Suppressor macrophage treated with lipopolysaccharide for 1 hour (primary cell): ENCODE data around the gene NUTF2.

Experiments used
- DNase-seq, 3 donors: peaks; one replicate each; pipeline ENCODE4 v3.0.0-alpha.2; 2020 to 2022

Gene NUTF2

DNA sequence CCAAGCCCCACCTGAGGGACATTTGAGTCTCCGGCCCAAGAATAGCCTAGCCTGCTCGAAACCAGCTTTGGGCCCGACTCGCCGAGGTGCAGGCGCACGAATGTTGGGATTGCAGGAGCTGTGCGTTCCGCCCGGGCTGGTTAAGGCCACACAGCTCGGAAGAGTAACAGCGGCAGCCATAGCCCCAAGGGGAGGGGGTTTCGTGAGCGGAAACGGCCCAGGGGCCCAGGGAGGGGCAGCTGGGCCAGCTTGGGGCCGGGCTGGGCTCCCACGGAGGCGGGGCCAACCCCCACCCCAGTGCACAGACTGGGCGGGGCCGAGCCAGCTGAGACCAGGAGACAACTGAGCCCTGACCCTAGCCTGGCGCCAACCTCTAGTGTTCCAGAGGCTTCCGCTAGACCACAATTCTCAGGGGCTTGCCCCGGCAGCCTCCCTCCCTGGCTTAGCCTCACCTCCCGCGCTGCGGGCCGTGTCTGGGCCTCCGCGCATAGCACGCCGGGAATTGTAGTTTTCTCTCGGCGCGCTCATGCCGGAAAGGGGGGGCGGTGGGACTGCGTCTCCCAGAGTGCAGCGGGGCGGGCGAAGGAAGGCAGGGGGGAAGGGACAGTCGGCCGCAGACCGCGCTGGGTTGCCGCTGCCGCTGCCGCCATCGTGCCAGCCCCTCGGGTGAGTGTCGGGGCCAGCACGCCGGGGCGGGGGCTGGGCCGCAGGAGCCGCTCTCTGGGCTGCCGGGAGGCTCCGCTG lies at the start of gene NUTF2:
TSS of gene NUTF2 (plus strand) at position 614 of the 744 bp plus-strand sequence. CDS start 18,198 bp downstream, outside the sequence.
- DNase-seq = peak; percentile 94 to 97 (median 96)

DNA sequence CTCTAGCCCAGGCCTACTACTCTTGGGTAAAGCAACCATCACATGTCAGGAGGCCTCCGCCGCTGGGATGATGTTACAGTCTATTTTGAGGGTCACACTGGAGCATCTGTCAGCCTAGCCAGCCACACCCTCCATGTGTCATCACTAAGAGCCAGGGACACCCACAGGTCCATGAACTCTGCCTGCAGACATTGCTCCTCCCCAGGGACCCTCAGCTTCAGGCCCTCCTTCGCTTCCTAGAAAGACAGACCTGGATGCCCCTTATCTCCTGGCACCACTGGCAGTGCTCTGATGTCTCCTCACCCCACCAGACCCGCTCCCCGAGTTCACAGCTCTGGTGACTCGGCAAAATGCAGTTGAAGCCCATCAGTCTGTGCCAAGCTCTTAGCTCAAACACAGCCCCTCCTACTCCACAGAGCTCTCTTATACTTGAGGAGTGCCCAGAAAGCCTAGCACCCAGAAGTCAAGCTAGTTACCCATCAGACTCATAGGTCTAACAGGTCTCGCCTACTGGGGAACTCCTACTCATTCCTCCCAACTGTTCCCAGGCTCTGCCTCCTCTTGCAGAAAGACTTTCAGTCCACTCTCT lies 46.3 kb upstream of the NUTF2 start:
- peak; percentile 67 to 78 (median 68) for DNase-seq

DNA sequence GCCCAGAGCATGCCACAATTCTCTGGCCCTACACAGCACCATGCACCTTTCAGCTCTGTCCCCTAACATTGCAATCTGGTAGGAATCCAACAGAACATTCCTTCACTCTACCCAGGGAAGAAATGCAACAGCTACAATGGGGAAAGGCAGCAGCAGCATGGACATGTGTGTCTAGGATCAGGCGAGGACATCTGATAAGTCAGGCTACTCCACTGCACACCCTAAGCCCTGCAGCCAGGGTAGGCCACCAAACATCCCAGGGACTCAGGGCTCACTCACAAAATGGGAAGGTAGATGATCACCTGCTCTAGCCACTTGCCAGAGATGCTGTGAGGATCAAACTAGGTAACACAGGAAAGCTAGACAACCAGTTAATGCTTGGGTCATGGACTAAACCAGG lies 45.5 kb upstream of the NUTF2 start:
- no peak for DNase-seq

DNA sequence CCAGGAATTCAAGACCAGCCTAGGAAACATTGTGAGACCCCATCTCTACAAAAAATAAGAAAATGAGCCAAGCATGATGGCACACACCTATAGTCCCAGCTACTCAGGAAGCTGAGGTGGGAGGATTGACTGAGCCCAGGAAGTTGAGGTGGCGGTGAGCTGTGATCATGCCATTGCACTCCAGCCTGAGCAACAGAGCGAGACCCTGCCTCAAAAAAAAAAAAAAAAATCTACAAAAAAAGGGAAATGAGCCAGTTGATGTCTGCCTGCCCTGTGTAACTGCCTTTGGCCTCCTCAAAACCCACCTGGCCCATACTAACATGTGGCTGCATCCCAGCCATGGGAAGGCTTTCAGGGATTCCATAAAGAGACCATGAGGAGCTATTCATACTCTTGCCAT lies 44.9 kb upstream of the NUTF2 start:
- DNase-seq = no peak

- DNase-seq = peak; percentile 59 to 66 (median 64)
These were observed 42.8 kb upstream of the NUTF2 start for GRCh38 chr16:67803894-67804293.

DNA sequence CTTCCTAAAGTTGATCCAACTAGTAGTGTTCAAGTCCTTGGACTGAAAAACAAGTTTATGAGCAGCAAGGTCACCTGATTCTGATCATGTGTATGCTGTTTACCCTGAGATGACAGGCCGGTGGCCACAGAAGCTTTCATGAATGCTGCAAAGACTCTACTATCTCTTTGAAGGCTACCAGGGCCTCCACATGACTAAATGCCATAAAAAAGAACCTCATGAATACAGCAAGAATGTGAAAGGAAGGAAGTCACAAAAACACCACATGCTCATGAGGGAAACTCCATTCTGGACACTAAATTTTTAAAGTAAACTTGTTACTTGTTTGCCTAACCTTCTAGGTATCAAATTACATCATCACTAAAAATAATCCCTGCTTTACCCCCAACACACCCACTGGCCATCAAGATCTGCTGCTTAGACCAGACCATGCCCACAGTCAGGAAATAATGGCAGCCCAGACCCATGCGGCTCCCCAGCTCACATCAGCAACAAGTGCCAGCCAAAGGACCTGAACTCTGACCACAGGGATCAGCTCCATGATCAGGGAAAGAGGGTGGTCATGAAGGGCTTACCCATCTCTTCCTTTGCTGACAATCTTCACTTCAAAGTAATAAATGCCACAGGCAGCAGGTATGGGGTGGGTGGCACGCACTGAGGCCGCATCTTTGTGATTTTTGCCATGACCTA lies 41.7 kb upstream of the NUTF2 start:
- DNase-seq = peak; percentile 27 to 60 (median 40)

GRCh38 chr16:67805718-67806427 lies 40.9 kb upstream of the NUTF2 start:
- no peak for DNase-seq

DNA sequence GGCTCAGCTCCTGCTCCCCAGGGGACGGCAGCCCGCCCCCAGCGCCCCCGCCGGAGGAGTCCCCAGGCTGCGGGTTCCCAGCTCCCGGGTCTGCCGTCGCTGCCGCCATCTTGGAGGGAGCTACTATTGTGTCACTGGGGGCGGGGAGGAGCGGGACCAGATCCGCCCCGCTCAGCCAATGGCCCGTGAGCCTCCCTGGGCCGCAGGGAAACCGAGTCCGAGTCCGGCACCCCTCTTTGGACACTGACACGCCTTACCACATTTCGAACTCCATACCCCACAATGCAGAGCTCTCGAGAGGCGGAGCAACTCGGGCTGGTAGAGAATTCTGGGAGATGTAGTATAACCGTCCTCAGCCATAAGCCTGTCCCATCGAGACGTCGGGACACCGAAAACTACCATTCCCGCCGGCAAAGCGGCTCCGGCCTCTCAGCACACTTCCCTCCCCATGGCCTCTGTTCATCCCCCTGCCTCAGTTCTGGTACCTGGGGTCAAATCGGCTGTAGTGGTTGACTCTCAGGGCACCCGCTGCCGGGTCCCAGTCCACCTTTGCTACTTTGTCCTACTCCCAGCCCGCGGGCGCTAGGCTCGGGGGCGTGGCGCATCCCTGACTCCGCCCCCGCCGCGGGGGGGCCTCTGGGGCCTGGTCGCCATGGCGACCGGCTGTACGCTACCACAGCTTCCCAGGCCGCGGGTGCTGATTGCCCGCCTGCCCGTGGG lies 40.1 kb upstream of the NUTF2 start, which contains the start of the genes RANBP10 and TSNAXIP1:
TSS of gene RANBP10 (minus strand) at position 133 of the 720 bp plus-strand sequence. CDS start at position 109, 24 bp downstream.
TSS of gene TSNAXIP1 (plus strand) at position 462 of the 720 bp plus-strand sequence. CDS start 261 bp downstream, outside the sequence.
- peak; percentile 99 for DNase-seq

- DNase-seq = no peak
These were observed 39.5 kb upstream of the NUTF2 start for GRCh38 chr16:67807148-67807682.

GRCh38 chr16:67811899-67812298 lies 34.8 kb upstream of the NUTF2 start:
- DNase-seq = no peak

DNA sequence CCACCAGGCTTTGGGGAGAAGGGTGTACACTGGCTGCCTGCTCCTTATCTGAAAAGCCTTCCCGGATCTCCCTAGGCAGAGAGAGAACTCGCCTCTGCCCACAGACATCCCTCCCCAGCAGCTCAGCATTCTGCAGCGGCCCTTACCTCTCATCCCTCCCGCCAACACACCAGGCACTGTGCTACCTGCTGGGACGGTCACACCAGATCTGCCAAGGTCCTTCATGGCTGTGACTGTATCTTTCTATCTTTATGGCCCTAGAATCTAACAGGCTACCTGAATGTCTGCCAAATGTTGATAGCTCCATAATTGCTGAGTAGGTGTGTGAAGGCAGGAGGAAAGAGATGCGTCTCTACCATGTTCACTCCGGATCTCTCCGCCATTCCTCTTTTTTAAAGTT lies 32.2 kb upstream of the NUTF2 start:
- no peak for DNase-seq

- DNase-seq = no peak
These were observed 26.0 kb upstream of the NUTF2 start for GRCh38 chr16:67820608-67821259.

GRCh38 chr16:67822511-67822910 lies 24.2 kb upstream of the NUTF2 start:
- no peak for DNase-seq

DNA sequence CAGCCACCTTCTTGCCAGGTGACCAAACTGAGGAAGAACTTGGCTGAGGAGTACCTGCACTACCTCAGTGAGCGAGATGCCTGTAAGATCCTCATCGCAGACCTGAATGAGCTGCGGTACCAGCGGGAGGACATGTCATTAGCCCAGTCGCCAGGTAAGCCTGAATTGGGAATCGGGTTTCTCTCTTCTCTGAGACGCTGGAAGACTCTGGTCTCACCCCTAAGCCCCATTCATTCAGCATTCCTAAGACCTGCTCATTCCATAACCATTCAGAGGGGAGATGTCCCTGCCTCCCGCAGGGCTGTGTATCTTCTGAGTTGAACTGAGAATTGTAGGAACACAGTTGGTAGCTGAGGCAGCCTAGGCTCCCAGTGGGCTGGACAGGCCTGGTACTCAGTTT lies 21.6 kb upstream of the NUTF2 start:
- no peak for DNase-seq

DNA sequence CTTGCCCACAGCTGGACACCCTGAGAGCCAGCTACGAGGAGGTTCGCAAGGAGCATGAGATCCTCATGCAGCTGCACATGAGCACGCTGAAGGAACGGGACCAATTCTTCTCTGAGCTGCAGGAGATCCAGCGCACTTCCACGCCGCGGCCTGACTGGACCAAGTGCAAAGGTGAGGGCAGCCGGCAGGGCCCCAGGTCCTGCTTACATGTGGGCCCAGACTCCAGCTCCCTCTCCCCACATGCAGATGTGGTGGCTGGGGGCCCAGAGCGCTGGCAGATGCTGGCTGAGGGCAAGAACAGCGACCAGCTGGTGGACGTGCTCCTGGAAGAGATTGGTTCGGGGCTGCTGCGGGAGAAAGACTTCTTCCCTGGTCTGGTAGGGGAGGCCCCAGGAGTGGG lies 20.8 kb upstream of the NUTF2 start:
- DNase-seq = no peak

DNA sequence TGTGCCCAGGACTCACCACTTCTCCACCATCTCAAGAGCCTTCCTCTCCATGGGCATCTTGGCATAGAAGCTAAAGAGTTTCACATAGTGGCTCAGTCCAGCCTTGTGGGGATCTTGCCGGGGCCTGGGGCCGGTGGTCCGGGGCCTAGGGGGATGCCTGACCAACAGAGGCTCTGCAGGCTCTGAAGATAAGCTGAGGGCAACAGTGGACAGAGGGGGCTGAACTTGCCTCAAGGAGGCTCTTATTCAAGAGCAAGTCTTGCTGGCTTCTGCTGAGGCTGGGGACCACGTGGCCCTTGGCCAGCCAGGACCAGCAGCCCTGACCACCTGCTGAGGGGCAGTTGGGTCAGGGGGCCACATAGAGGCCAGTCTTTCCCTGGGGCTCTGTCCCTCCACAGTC lies 18.1 kb upstream of the NUTF2 start:
- DNase-seq = no peak

DNA sequence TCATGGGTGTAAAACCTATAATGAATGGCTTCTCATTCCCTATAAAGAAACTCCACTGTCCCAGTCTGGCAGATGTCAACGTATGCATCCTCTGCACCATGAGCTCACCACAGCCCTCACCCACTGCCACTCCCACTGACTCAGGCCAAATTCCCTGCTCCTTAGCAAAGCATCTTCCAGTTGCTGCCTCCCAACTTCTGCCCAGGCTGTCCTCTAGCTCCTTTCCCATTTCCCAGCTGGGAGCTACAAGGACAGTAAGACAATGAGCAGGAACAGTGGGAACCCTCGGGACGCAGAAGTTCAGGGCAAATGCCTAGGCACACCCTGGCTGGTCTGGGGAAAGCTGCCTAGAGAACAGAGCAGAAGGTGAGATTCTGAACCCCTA lies 13.7 kb upstream of the NUTF2 start:
- DNase-seq = peak; percentile 57 to 63 (median 60)

GRCh38 chr16:67833415-67834241 lies 13.1 kb upstream of the NUTF2 start:
- peak; percentile 95 to 97 (median 96) for DNase-seq

DNA sequence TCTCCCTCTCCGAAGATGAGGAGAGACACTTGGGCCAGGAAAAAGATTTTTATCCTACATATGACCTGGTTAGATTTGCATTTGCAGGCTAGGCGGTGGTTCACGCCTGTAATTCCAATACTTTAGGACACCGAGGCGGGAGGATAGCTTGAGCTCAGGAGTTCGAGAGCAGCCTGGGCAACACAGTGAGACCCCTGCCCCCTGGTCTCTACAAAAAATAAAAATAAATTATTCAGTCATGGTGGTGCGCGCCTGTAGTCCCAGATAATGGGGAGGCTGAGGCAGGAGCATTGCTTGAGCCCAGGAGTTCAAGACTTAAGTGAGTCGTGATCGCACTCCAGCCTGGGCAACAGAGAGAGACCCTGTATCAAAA lies 12.5 kb upstream of the NUTF2 start:
- no peak for DNase-seq

DNA sequence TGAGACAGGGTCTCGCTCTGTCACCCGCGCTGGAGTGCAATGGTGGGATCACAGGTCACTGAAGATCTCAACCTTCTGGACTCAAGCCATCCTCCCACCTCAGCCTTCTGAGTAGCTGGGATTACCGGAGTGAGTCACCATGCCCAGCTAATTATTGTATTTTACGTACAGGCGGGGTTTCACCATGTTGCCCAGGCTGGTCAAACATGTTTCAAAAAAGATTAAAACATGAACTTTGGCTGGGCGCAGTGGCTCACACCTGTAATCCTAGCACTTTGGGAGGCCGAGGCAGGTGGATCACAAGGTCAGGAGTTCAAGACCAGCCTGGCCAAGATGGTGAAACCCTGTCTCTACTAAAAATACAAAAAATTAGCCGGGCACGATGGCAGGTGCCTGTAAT lies 9.5 kb upstream of the NUTF2 start:
- peak; percentile 29 to 43 (median 30) for DNase-seq

DNA sequence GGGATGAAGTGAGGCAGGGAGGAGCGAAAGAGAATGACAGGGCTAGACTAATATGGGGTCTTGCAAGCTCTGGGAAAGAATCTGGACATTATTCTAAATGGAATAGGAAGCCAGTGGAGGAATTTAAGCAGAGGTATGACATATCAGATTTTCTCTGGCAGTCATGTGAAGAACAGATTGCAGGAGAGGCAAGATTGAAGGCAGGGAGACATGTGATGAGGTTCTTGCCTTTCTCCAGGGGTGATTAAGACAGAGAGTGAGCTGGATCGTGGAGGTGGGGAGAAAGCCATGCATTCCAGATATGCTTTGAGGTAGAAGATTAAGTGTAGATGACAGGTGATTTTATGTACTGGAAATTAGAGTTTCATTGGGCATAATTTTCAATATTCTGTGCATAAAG lies 8.9 kb upstream of the NUTF2 start:
- no peak for DNase-seq
